ENCODE data around the gene LRR1.

- TF ChIP-seq CTCF (IDR thresholded peaks at IDR 0.05), result no peak
- no peak for TF ChIP-seq POLR2A (IDR thresholded peaks at IDR 0.05)
These were observed 49.3 kb upstream of the LRR1 start for GRCh38 chr14:49549446-49549845.

Measured in thyroid gland (tissue), 4 donors.